Smooth muscle cell of the brain vasculature (primary cell): Measurements from ENCODE around the gene MAD1L1.

ENCODE experiments used
- DNase-seq: peaks from one replicate; pipeline ENCODE4 v3.0.0-alpha.2; 2012; ENCODE audit warnings: low read depth, low spot score

Gene MAD1L1

GRCh38 chr7:1855725-1856160 is 377.0 kb downstream of the MAD1L1 start:
- no peak for DNase-seq

GRCh38 chr7:1854866-1855724 is 377.6 kb downstream of the MAD1L1 start:
- no peak for DNase-seq

GRCh38 chr7:1853986-1854865 is 378.5 kb downstream of the MAD1L1 start:
- DNase-seq, result no peak

- no peak for DNase-seq
Measured at GRCh38 chr7:1853431-1853985, 379.2 kb downstream of the MAD1L1 start.

- DNase-seq, result no peak
Measured at GRCh38 chr7:1852517-1853430, 380.0 kb downstream of the MAD1L1 start.

- no peak for DNase-seq
Measured at GRCh38 chr7:1851721-1852516, 380.8 kb downstream of the MAD1L1 start.

- no peak for DNase-seq
Measured at GRCh38 chr7:1850976-1851571, 381.7 kb downstream of the MAD1L1 start.

- DNase-seq, result no peak
Measured at GRCh38 chr7:1850111-1850975, 382.4 kb downstream of the MAD1L1 start.

- no peak for DNase-seq
Measured at GRCh38 chr7:1849351-1850041, 383.2 kb downstream of the MAD1L1 start.

- no peak for DNase-seq
Measured at GRCh38 chr7:1848911-1849311, 383.8 kb downstream of the MAD1L1 start.

- DNase-seq, result no peak
Measured at GRCh38 chr7:1848013-1848640, 384.6 kb downstream of the MAD1L1 start.

- no peak for DNase-seq
Measured at GRCh38 chr7:1847260-1848001, 385.3 kb downstream of the MAD1L1 start.

- no peak for DNase-seq
Measured at GRCh38 chr7:1846331-1847065, 386.2 kb downstream of the MAD1L1 start.

GRCh38 chr7:1845536-1846311 is 387.0 kb downstream of the MAD1L1 start:
- DNase-seq, result no peak

GRCh38 chr7:1844951-1845390 is 387.8 kb downstream of the MAD1L1 start:
- no peak for DNase-seq
